ENCODE measurements around the gene PACRG. TPM values are rescaled to one million over a fixed set of nuclear protein-coding genes. Genes with fewer than 3 reads are reported as not detected.

Gene PACRG
- polyA plus RNA-seq, 1 of the 3 experiments (the other 2 are of a cell fraction) = 0.56 TPM

- Histone ChIP-seq H3K36me3 (replicated peaks in 1 of 2; ENCODE audit: control insufficient read depth in 1 of 2, insufficient read depth in 2 of 2, low read length in 1 of 2) (no peaks in the 10 kb centered on the region), H3K4me1 (ENCODE audit: control insufficient read depth in 1 of 2, insufficient read depth in 2 of 2, low read depth in 1 of 2, low read length in 1 of 2) (no peaks in the 10 kb centered on the region), H3K9me2 (no peaks in the 10 kb centered on the region), H3K79me2 (ENCODE audit: insufficient read depth) (no peaks in the 10 kb centered on the region), H3F3A (replicated peaks; ENCODE audit: insufficient read depth) (no peaks in the 10 kb centered on the region), H3K27me3 (ENCODE audit: insufficient read depth) (no peaks in the 10 kb centered on the region), H2AFZ (ENCODE audit: low read depth) (no peak overlapping the region), H3K9me3 (no peaks in the 10 kb centered on the region; the same call in 1 of the 2 replicates), H3K4me3 (ENCODE audit: low read depth in 2 of 2, low read length in 1 of 2) (no peak overlapping the region), H3K9ac (no peak overlapping the region), H4K20me1 (ENCODE audit: insufficient read depth) (no peaks in the 10 kb centered on the region), H3K4me2 (no peak overlapping the region), H3K27ac (ENCODE audit: low read depth in 2 of 2, low read length in 1 of 2) (no peak overlapping the region)
- no peak for TF ChIP-seq EP300 (IDR thresholded peaks at IDR 0.05; ENCODE audit: borderline replicate concordance in 1 of 2, low read depth in 1 of 2, low read length in 1 of 2)
- no peak for TF ChIP-seq ELF1 (IDR thresholded peaks at IDR 0.05)
- TF ChIP-seq FOXM1 (IDR thresholded peaks at IDR 0.05; ENCODE audit: low read depth) = no peak
- TF ChIP-seq JUND (IDR thresholded peaks at IDR 0.05) = no peak
- TF ChIP-seq MXI1 (IDR thresholded peaks at IDR 0.05; ENCODE audit: low read depth, low read length) = no peak
- TF ChIP-seq RAD21 (IDR thresholded peaks at IDR 0.05; ENCODE audit: low read length) = no peak
- no peak for TF ChIP-seq RFX5 (IDR thresholded peaks at IDR 0.05; ENCODE audit: low read length)
- no peak for TF ChIP-seq GATA2 (CRISPR knock-in tag; IDR thresholded peaks at IDR 0.05)
- no peak for TF ChIP-seq SMC3 (IDR thresholded peaks at IDR 0.05; ENCODE audit: low read depth, low read length)
- no peak for DNase-seq
- ChIA-PET POLR2A (no interaction called here), CTCF (interaction anchor here (0.6 kb wide), 1 partner anchor 53 kb away, joined by 3 read pairs; no protein-coding TSS in a partner anchor)
- 62% methylated on average over 3 of the region's 3 CpGs for WGBS (ENCODE audit: low lambda C conversion rate)
Measured at GRCh38 chr6:162688751-162689345, 38.9 kb upstream of the PACRG start.

- Histone ChIP-seq H3K27ac (ENCODE audit: low read depth in 2 of 2, low read length in 1 of 2) (no peak overlapping the region), H3K79me2 (ENCODE audit: insufficient read depth) (no peaks in the 10 kb centered on the region), H3K4me3 (ENCODE audit: low read depth in 2 of 2, low read length in 1 of 2) (no peak overlapping the region), H2AFZ (ENCODE audit: low read depth) (no peak overlapping the region), H3K4me1 (ENCODE audit: control insufficient read depth in 1 of 2, insufficient read depth in 2 of 2, low read depth in 1 of 2, low read length in 1 of 2) (no peaks in the 10 kb centered on the region), H3F3A (replicated peaks; ENCODE audit: insufficient read depth) (no peaks in the 10 kb centered on the region), H3K9ac (no peak overlapping the region), H3K9me3 (no peaks in the 10 kb centered on the region; the same call in 1 of the 2 replicates), H4K20me1 (ENCODE audit: insufficient read depth) (no peaks in the 10 kb centered on the region), H3K27me3 (ENCODE audit: insufficient read depth) (no peaks in the 10 kb centered on the region), H3K9me2 (no peaks in the 10 kb centered on the region), H3K4me2 (no peak overlapping the region), H3K36me3 (replicated peaks in 1 of 2; ENCODE audit: control insufficient read depth in 1 of 2, insufficient read depth in 2 of 2, low read length in 1 of 2) (no peaks in the 10 kb centered on the region)
- no peak for DNase-seq
- TF ChIP-seq GABPA (IDR thresholded peaks at IDR 0.05; ENCODE audit: low read depth) (no peak), SIN3A (IDR thresholded peaks at IDR 0.05; ENCODE audit: borderline replicate concordance, low read depth, low read length) (no peak), YY1 (IDR thresholded peaks at IDR 0.05; ENCODE audit: low read depth) (no peak), MAX (IDR thresholded peaks at IDR 0.05; ENCODE audit: low read depth) (no peak), FOXJ3 (CRISPR knock-in tag; IDR thresholded peaks at IDR 0.05) (no peak), ZBTB33 (IDR thresholded peaks at IDR 0.05; ENCODE audit: borderline replicate concordance, low read depth) (no peak), FOSL2 (IDR thresholded peaks at IDR 0.05; ENCODE audit: borderline replicate concordance, low read depth) (no peak), EZH2phosphoT487 (IDR thresholded peaks at IDR 0.05; ENCODE audit: borderline replicate concordance, low read depth) (no peak), NFIC (IDR thresholded peaks at IDR 0.05; ENCODE audit: borderline replicate concordance) (no peak), RFX5 (IDR thresholded peaks at IDR 0.05; ENCODE audit: low read length) (no peak), USF2 (IDR thresholded peaks at IDR 0.05; ENCODE audit: borderline replicate concordance, low read depth, low read length) (no peak)
- CTCF ChIA-PET = no interaction called here
- 61% methylated on average over 5 of the region's 5 CpGs for WGBS (ENCODE audit: low lambda C conversion rate)
- POLR2A ChIA-PET = no interaction called here
Measured at GRCh38 chr6:162690158-162690557, 37.6 kb upstream of the PACRG start.
